WTC11 (cell line): ENCODE results near the gene PDE11A.

Experiments
- CREB1 ChIP-seq: sonication (generic); formaldehyde crosslinking; IDR thresholded peaks from 2 replicates; pipeline ENCODE4 v1.8.0; 2023; ENCODE audit warnings: mild to moderate bottlenecking, missing genetic modification reagents
- ESRRA ChIP-seq: sonication (generic); formaldehyde crosslinking; IDR thresholded peaks from 2 replicates; pipeline ENCODE4 v1.8.1; 2022; ENCODE audit warnings: mild to moderate bottlenecking, missing genetic modification reagents, borderline replicate concordance
- FOXK1 ChIP-seq: sonication (generic); formaldehyde crosslinking; IDR thresholded peaks from 2 replicates; pipeline ENCODE4 v1.8.0; 2022; ENCODE audit warnings: mild to moderate bottlenecking, moderate library complexity, missing genetic modification reagents
- KAT7 ChIP-seq: sonication (generic); formaldehyde crosslinking; IDR thresholded peaks from 2 replicates; pipeline ENCODE4 v1.8.1; 2023; ENCODE audit warnings: missing genetic modification reagents, mild to moderate bottlenecking, borderline replicate concordance
- TEAD4 ChIP-seq: sonication (generic); formaldehyde crosslinking; IDR thresholded peaks from 2 replicates; pipeline ENCODE4 v1.8.0; 2022; ENCODE audit warnings: mild to moderate bottlenecking, missing genetic modification reagents
- TF ChIP-seq, protein P1 (sequence below): fragments of 200-600 bp; IDR thresholded peaks from 2 replicates; pipeline ENCODE4 v1.8.0; 2022; ENCODE audit warnings: antibody characterized with exemption
- TF ChIP-seq, protein P2 (sequence below): sonication (generic); formaldehyde crosslinking; IDR thresholded peaks from 2 replicates; pipeline ENCODE4 v1.8.0; 2022; ENCODE audit warnings: mild to moderate bottlenecking, missing genetic modification reagents
- TF ChIP-seq, protein P3 (sequence below): sonication (generic); formaldehyde crosslinking; IDR thresholded peaks from 2 replicates; pipeline ENCODE4 v1.8.1; 2022; ENCODE audit warnings: low read depth, mild to moderate bottlenecking, moderate library complexity, missing genetic modification reagents, borderline replicate concordance
- TF ChIP-seq, protein P4 (sequence below): sonication (generic); formaldehyde crosslinking; IDR thresholded peaks from 2 replicates; pipeline ENCODE4 v1.8.0; 2022; ENCODE audit warnings: mild to moderate bottlenecking, missing genetic modification reagents

DNA sequence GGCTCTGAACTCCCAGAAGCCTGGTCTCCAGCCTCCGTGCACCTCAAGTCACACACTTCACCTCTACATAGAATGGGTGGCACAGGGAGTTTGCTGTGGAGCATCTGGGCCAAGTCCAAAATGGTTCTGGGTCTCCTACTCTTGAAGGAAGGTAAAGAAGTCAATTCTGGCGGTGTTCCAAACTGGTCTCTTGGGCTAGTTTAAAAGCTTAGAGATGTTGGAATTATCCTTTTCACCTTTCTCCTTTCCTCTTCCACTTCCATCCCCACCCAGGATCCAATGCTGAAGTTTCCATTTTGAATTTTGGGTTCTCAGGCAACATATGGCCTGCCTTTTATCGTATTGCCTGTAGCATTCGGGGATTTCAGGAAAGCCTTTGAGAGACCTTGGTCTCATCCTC, 325.2 kb downstream of the PDE11A start:
- TF ChIP-seq, protein P1, sequence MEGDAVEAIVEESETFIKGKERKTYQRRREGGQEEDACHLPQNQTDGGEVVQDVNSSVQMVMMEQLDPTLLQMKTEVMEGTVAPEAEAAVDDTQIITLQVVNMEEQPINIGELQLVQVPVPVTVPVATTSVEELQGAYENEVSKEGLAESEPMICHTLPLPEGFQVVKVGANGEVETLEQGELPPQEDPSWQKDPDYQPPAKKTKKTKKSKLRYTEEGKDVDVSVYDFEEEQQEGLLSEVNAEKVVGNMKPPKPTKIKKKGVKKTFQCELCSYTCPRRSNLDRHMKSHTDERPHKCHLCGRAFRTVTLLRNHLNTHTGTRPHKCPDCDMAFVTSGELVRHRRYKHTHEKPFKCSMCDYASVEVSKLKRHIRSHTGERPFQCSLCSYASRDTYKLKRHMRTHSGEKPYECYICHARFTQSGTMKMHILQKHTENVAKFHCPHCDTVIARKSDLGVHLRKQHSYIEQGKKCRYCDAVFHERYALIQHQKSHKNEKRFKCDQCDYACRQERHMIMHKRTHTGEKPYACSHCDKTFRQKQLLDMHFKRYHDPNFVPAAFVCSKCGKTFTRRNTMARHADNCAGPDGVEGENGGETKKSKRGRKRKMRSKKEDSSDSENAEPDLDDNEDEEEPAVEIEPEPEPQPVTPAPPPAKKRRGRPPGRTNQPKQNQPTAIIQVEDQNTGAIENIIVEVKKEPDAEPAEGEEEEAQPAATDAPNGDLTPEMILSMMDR = no peak
- TF ChIP-seq, protein P2, sequence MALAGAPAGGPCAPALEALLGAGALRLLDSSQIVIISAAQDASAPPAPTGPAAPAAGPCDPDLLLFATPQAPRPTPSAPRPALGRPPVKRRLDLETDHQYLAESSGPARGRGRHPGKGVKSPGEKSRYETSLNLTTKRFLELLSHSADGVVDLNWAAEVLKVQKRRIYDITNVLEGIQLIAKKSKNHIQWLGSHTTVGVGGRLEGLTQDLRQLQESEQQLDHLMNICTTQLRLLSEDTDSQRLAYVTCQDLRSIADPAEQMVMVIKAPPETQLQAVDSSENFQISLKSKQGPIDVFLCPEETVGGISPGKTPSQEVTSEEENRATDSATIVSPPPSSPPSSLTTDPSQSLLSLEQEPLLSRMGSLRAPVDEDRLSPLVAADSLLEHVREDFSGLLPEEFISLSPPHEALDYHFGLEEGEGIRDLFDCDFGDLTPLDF (CRISPR knock-in tag) = no peak
- TF ChIP-seq TEAD4 (CRISPR knock-in tag) = no peak
- TF ChIP-seq FOXK1 (CRISPR knock-in tag) = no peak
- TF ChIP-seq, protein P3, sequence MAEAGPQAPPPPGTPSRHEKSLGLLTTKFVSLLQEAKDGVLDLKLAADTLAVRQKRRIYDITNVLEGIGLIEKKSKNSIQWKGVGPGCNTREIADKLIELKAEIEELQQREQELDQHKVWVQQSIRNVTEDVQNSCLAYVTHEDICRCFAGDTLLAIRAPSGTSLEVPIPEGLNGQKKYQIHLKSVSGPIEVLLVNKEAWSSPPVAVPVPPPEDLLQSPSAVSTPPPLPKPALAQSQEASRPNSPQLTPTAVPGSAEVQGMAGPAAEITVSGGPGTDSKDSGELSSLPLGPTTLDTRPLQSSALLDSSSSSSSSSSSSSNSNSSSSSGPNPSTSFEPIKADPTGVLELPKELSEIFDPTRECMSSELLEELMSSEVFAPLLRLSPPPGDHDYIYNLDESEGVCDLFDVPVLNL = no peak
- TF ChIP-seq KAT7 (CRISPR knock-in tag) = no peak
- no peak for TF ChIP-seq ESRRA
- TF ChIP-seq, protein P4, sequence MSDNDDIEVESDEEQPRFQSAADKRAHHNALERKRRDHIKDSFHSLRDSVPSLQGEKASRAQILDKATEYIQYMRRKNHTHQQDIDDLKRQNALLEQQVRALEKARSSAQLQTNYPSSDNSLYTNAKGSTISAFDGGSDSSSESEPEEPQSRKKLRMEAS (CRISPR knock-in tag) = no peak
- TF ChIP-seq CREB1 = no peak
